ENCODE results near the gene CEP41.
A peak's percentile ranks its signal among the peaks of the same experiment; 100 is the strongest.

DNA sequence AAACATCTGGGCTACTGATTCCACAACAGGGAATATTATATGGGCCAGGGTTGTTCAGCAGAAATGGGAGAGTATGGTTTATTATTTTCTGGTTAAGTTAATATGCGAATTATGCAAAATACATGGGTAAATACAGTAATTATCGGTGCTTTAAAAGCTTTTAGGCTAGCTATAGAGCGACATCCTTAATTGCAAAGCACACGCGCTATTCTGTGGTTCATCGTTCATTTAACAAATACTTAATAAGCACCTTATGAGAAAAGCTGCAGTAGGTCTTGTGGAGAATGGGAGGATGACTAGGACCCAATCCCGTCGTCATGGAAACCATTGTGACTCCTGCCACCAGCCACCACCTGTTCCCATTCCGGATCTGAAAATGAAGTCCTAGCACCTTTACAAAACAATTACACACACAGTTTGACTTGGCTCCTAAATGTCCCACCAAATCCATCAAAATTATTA is 623 bp upstream of the CEP41 start:
- TF ChIP-seq CSDC2 (CRISPR knock-in tag; IDR thresholded peaks at IDR 0.05) (no peak), ZNF565 (CRISPR knock-in tag; conservative IDR thresholded peaks at IDR 0.05; ENCODE audit: low read depth) (0 out of 2 replicates have a peak, but pooled peaks have one; percentile 36), ZNF70 (CRISPR knock-in tag; IDR thresholded peaks at IDR 0.05) (0 out of 2 replicates have a peak, but pooled peaks have one; percentile 13), PATZ1 (CRISPR knock-in tag; IDR thresholded peaks at IDR 0.05; ENCODE audit: borderline replicate concordance) (no peak), ZFP30 (CRISPR knock-in tag; IDR thresholded peaks at IDR 0.05) (0 out of 2 replicates have a peak, but pooled peaks have one; percentile 28), OSR1 (CRISPR knock-in tag; IDR thresholded peaks at IDR 0.05) (no peak)
- TF ChIP-seq, protein P1, sequence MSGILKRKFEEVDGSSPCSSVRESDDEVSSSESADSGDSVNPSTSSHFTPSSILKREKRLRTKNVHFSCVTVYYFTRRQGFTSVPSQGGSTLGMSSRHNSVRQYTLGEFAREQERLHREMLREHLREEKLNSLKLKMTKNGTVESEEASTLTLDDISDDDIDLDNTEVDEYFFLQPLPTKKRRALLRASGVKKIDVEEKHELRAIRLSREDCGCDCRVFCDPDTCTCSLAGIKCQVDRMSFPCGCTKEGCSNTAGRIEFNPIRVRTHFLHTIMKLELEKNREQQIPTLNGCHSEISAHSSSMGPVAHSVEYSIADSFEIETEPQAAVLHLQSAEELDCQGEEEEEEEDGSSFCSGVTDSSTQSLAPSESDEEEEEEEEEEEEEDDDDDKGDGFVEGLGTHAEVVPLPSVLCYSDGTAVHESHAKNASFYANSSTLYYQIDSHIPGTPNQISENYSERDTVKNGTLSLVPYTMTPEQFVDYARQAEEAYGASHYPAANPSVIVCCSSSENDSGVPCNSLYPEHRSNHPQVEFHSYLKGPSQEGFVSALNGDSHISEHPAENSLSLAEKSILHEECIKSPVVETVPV (CRISPR knock-in tag; IDR thresholded peaks at IDR 0.05), result 0 out of 2 replicates have a peak, but pooled peaks have one; percentile 63

Measured in SK-N-SH treated with all-trans-retinoic acid at 6 μM for 48 hours (cell line).